GM19099 (cell line): ENCODE measurements around the gene POLRMT.

Experiments
- POLR2A ChIP-seq: IDR thresholded peaks from 3 replicates; pipeline ENCODE4 v1.6.1; 2011; ENCODE audit warnings: low read depth; ENCODE audit not compliant: insufficient read length; ENCODE audit errors: extremely low read depth

Gene POLRMT

DNA sequence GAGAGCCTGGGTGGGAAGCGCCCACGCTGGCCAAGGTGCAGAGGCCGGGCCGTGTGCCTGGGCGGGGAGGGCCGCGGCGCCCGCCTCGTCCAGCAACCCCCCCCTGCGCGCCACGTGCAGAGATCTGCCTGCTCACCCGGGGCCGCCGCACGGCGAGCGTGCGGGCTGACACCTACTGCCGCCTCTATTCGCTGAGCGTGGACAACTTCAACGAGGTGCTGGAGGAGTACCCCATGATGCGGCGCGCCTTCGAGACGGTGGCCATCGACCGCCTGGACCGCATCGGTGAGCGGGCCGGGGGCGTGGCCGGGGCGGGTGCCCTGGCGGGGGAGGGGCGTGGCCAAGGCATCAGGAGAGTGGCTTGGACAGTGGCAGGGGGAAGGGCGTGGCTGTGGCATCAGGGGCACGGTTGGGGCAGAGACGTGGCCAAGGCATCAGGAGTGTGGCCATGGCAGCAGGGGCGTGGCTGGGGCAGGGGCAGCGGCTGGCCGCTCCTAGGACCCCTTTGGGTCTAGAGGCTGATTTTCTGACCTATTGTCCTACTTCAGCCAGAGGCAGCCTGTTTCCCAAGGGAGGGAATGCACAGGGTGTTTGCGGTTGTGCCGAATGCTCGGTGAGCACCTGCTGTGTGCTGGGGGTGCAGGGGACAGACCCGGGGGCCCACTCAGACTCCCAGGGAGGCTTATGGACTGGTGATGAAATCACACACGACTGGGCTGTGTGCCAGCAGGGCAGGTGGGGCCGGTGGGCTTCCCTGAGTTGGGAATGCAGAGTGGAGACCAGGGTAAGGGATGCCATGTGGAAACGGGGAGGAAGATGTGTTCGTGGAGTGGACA, 19.4 kb downstream of the POLRMT start:
- TF ChIP-seq POLR2A, result no peak

DNA sequence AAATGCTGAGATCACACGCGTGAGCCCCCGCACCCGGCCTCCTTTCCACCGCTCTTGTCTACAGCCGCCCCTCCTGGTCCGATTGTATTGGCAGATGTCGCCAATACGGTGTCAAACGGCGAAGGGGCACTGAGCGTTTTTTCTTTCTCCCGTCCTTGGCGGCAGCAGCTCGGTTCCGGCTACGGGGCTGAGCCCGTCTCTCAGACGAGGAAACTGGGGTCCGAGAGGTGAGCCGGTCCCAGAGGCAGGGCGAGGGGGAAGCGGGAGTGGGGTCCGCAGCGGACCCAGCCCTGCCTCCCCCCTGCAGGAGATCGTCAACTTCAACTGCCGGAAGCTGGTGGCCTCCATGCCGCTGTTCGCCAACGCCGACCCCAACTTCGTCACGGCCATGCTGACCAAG, 20.4 kb downstream of the POLRMT start:
- no peak for TF ChIP-seq POLR2A

DNA sequence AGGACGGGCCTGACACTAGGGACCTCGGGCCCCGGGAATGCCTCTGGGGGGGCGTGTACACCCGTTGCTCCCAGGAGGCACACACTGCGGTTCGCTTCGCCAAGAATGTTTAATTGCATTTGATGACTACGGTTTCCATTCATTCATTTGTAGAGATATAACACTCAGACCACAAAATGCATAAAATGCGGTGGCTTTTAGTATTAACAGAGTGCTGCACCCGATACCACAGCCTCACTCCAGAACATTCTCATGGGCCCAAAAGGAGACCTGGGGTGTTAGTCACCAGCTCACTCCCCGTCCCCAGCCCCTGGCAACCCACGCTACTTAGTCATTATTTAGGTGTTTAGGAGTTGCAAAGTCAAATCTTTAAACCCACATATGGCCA, 21.9 kb downstream of the POLRMT start:
- TF ChIP-seq POLR2A, result no peak

DNA sequence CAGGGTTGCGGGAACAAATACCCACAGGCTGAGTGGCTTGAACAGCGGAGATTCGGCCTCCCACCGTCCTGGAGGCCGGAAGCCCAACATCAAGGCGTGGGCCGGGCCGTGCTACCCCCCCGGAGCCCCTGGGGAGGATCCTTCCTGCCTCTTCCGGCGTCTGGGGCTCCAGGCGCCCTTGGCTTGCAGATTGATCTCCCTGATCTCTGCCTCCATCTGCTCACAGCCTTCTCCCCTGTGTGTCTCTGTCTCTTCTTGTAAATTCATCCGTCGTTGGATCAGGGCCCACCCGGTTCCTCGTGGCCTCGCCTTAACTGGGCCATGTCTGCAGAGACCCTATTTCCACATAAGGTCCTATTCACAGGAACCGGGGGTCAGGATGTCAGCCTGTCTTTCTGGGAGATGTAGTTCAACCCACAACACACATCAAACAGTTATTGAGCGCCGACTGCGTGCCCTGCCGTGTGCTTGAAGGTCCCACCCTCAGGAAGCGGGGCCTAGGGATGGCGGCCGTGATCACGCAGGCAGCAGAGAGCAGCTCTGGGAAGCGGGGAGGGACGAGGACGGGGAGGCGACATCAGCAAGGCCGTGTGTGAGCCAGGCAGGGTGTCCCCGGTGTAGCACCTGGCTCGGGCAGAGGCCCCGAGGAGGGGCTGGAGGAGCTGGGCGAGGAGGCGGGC, 22.4 kb downstream of the POLRMT start:
- TF ChIP-seq POLR2A, result peak; percentile 31

DNA sequence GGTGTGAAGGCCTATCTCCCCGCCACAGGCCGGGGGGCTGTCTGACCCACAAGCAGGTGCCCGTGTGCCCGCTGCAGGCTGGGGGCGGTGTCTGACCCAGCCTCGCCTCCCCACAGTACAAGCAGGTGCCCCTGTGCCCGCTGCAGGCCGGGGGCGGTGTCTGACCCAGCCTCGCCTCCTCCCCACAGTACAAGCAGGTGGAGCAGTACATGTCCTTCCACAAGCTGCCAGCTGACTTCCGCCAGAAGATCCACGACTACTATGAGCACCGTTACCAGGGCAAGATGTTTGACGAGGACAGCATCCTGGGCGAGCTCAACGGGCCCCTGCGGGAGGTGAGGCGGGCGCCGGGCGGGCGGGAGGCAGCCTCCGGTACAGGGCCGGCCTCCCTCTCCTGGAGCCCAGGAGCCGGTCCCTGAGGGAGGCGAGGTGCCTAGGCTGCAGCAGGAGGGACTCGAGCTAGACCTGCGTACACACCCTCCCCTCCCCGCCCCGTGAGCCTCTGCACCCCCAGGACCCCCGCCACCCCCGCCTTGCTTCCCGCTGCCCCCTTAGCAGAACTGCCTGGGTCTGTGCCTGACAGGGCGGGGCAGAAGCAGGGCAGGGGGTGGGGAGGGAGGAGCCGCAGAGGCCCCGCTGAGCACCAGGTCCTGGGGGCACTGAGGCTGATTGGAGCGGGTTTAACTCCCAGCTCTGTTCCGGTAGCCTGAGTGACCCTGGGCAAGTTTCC, 23.1 kb downstream of the POLRMT start:
- no peak for TF ChIP-seq POLR2A

DNA sequence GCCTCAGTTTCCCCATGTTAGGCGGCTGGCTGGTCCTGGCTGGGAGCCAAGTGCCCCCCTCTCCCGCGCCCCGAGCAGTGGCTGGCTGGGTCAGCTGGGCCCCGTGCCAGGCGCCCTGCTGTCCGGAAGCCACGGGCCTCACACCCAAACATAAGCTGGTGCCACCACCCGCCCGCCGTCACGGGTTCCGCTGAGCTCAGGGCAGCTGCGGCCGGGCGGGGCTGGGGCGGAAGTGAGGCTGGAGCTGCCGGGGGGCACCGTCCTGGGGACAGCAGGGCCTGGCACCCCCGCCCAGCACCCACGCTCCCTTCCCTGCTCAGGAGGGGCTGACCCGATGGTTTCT, 24.4 kb downstream of the POLRMT start:
- no peak for TF ChIP-seq POLR2A

DNA sequence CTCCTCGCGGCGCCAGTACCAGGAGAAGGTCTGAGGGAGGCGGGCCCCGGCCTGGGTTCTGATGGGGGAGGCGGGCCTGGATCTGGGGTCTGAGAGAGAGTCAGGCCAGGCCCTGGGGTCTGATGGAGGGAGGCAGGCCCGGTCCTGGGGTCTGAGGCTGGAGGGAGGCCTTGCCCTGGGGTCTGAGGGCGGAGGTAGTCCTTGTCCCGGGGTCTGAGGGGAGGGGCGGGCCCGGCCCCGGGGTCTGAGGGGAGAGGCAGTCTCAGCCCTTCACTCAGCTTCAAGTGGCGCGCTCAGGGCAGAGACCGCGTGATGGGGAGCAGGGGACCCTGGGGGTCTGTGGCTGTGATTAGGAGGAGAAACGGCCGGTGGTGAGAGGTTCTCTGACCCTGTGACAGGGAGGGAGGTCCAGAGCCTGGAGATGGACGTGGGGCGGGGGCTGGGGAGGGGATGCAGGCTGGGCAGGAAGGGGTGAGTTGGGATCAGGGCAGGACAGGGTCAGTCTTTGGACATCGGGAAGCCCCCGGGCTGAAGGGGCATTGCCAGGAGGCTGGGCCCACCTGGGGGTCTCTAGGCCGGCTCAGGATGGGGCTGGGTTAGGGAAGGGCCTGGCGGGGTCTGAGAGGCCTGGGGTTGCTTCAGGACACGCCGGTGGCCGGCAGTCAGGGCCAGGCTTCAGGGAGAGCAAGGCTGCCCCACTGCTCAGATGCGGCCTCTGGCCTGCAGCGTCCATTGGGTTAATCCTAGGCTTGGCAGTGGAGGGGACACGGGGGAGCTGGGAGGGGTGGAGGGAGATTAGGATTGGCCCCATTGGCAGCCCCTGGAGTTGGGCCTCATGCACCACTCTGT, 25.0 kb downstream of the POLRMT start:
- no peak for TF ChIP-seq POLR2A

DNA sequence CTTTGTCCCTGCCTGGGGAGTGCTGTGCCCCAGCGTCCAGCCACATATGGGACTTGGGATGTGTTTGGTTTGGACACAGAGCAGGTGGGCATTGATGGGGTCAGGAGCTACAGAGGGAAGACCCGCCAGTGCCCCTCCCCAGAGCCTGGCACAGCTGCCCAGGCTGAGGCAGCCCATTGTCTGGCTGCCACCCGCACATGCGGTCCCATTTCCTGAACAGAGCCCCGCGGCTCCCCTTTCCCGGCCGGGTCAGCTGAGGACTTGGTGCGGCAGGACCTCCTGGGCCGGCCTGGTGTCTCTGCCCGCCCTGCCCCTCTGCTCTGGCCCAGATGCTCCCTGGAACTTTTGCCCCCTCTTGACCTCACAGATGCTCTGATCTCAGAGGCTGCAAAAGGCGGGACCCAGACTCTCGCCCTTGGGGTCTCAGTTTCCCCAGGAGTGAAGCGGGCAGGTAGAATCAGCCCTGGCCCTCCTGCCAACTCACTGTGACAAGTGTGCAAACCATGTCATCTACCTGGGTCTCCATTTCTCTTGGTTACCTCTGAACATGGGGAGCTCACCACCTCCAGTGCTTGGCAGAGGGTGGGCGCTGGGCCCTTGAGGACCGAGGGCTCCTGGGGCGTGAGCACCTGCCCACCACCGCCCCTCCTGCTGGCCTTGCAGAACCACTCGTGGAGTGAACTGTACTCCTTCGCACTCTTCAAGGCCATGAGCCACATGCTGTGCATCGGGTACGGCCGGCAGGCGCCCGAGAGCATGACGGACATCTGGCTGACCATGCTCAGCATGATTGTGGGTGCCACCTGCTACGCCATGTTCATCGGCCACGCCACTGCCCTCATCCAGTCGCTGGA, 25.8 kb downstream of the POLRMT start:
- no peak for TF ChIP-seq POLR2A

DNA sequence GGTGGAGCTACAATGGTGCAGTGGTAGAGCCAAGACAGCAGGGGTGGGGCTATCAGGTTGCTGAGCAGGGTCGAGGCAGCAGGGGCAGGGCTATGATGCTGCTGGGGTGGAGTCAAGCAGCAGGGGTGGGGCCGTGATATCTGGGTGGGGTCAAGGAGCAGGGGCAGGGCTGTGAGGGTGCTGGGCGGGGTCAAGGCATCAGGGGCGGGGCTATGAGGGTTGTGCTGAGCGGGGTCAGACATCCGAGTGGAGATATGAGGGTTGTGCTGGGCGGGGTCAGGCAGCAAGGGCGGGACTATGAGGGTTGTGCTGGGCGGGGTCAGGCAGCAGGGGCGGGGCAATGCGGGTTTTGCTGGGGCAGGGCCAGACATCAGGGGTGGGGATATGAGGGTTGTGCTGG, 29.0 kb downstream of the POLRMT start:
- no peak for TF ChIP-seq POLR2A

DNA sequence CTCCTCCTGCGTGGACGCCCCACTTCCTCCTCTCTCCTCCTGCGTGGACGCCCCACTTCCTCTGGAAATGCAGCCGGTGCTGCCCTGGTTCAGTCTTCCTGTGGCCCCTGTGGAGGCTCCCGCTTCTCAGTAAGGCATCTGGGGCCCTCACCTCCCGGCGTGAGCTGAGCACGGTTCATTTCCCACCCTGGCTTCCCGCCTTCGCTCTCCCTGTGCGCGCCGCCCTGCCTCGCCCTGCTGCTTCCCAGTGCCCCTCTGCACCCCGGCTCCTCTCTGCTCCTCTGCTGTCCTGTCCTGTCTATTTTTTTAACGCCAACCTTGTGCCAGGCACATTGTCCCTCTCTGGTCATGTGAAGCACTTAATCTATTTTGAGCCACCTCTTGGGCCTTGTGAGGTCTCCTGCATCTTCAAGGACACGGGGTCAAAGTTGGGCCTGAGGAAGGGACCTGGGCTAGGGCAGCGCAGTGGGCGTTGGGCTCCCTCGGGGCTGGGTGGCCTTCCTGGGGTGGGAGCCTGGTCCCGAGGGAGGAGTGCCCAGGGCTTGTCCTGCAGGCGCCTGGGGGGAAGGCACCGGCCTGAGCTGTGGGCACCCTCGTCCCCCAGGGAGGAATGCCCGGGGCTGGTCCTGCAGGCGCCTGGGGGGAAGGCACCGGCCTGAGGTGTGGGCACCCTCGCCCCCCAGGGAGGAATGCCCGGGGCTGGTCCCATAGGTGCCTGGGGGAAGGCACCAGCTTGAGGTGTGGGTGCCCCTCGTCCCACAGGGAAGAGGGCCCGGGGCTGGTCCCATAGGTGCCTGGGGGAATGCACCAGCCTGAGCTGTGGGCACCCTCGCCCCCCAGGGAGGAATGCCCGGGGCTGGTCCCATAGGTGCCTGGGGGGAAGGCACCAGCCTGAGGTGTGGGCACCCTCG, 30.7 kb downstream of the POLRMT start:
- no peak for TF ChIP-seq POLR2A

DNA sequence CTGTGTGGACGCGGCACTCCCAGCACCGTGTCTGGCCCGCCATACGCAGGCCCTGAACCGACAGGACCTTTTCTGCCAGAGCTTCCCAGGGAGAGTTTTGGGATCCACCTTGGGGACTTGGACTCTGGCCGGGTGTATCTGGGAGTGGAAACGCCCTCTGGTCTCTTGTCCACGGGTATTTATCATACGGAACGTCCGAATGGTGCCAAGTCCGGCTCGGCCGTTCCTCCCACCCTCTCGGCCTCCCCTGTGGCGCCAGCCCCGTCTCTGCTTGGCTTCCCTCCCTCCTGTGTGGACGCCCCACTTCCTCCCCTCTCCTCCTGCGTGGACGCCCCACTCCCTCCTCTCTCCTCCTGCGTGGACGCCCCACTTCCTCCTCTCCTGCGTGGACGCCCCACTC, 31.5 kb downstream of the POLRMT start:
- no peak for TF ChIP-seq POLR2A

DNA sequence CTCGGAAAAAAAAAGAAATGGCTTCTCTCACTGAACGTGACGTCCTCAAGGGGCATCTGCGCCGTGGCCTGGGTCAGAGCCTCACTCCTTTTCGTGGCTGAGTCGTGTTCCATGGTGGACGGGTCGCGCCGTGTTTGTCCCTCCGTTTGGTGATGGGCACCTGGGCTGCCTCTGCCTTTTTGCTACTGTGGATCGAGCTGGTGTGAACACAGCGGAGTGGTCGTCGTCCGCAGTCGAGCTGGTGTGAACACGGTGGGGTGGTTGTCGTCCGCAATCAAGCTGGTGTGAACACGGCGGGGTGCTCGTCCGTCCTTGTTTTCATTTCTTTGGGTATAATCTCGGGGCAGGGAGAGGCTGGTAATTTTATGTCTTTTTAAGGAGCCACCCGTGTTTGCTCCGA, 32.0 kb downstream of the POLRMT start:
- no peak for TF ChIP-seq POLR2A
